Stimulated activated CD8-positive, alpha-beta memory T cell treated with anti-CD3 and anti-CD28 coated beads, Interleukin-15, amount 100 ng/mL, for 4 hours (primary cell): ENCODE measurements around the gene DOCK3.
A peak's percentile ranks its signal among the peaks of the same experiment; 100 is the strongest.

Experiments
- DNase-seq, 2 donors: peaks; one replicate each; pipeline ENCODE4 v3.0.0-alpha.2; 2020; ENCODE audit warnings: low read depth in 2 of 2

DOCK3 gene, protein sequence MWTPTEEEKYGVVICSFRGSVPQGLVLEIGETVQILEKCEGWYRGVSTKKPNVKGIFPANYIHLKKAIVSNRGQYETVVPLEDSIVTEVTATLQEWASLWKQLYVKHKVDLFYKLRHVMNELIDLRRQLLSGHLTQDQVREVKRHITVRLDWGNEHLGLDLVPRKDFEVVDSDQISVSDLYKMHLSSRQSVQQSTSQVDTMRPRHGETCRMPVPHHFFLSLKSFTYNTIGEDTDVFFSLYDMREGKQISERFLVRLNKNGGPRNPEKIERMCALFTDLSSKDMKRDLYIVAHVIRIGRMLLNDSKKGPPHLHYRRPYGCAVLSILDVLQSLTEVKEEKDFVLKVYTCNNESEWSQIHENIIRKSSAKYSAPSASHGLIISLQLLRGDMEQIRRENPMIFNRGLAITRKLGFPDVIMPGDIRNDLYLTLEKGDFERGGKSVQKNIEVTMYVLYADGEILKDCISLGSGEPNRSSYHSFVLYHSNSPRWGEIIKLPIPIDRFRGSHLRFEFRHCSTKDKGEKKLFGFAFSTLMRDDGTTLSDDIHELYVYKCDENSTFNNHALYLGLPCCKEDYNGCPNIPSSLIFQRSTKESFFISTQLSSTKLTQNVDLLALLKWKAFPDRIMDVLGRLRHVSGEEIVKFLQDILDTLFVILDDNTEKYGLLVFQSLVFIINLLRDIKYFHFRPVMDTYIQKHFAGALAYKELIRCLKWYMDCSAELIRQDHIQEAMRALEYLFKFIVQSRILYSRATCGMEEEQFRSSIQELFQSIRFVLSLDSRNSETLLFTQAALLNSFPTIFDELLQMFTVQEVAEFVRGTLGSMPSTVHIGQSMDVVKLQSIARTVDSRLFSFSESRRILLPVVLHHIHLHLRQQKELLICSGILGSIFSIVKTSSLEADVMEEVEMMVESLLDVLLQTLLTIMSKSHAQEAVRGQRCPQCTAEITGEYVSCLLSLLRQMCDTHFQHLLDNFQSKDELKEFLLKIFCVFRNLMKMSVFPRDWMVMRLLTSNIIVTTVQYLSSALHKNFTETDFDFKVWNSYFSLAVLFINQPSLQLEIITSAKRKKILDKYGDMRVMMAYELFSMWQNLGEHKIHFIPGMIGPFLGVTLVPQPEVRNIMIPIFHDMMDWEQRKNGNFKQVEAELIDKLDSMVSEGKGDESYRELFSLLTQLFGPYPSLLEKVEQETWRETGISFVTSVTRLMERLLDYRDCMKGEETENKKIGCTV (N-terminal part only)

DNA sequence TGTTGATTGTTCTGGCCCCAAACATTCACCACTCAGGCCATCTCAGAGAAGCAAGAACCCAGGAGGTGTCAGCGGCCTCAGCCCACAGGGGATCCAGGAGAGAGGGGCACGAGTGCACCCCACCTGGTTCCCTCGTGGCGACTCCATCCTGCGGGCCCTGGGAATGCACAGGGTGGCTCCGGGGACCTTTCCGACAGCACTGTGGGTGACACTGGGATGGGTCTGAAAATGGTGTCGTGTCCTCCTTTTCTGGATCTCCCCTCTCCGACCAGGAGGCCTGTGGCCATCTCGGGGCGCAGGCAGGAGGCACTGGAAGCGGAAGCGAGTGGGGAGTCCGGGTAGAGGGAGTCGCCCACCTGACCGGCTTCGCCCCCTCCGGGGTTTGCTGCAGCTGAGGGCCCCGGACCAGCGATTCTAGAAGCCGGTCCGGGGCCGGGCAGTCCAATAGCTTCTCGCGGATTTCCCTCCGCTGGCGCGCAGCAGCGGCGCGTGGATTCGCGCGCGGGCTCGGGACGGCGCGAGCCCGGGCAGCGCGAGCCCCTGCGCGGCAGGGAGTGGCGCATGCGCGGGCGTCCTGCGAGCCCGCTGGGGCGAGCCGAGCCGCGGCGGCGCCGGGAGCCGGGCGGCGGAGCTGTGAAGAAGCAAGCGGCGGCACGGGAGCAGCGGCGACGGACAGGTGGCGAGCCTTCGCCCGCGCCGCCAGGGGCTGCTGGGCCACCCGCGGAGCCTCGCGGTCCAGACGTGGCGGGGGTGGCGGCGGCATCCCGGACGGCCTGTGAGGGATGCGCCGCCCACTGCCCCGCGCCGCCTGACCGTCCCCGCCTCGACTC lies at the start of gene DOCK3:
TSS of gene DOCK3 (plus strand) at position 579 of the 830 bp plus-strand sequence. CDS start 337 bp downstream, outside the sequence.
- DNase-seq, result peak in 1 of 2 donors; percentile 32

DNA sequence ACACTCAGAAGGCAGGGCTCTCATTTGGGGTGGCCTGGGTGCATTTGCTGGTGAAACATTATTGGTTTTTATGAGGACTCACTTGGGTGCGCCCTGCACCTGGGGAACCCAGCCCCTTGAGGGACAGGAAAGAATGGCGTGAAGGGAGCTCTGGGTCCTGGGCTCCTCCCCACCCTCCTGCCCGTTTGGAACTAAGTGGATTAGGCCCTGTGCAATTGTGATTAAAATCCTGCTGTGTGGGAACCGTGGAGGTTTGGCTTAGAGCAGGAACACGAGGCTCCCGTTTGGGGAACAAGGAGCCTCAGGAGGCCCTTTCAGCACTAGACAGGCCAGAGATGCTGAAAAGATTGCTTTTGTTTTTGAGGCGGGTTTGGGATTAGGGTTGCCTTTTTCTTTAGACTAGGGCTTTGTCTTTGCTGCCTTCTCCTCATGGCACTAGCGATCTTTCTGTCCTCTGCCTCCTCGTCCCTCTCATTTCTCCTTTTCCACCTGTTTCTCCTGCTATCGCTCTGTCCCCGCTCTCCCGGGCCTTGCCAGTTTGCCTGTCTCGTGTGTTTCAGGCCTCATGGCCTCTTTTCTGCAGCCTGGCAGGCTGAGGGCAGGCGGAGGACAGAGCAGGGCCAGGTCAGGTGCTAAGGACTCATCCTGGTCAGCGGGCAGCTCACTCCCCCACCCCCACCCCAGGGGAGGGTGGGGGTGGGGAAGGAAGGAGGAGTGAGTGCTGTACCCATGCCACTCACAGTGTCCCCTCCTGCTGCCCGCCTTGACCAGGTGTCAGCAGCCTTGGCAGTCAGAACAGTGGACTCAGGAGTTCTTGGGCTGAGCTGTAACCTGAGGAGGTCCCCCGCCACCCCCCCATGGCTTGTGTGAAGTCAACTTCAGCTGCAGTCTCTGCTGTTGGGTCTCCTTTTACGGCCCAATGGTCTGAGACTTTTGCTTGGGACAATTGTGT lies 49.2 kb upstream of the DOCK3 start:
- no peak for DNase-seq

DNA sequence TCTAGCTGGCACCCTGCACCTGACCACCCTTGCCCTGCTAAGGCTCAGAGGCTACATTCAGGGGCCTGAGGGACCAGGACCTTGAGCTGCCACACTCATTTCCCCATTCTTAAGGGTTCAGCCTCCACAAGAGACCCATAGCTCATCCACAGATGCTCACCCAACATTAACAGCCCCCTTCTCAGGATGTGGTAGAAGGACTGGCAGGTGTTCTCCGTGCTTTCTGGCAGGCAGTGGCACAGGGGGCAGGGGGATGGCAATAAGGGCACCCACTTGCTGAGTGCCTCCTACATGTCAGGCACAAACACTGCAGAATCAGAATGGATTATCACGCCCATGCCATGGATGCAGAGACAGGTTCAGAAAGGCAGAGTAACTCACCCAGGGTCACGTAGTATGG lies 48.3 kb upstream of the DOCK3 start:
- no peak for DNase-seq

DNA sequence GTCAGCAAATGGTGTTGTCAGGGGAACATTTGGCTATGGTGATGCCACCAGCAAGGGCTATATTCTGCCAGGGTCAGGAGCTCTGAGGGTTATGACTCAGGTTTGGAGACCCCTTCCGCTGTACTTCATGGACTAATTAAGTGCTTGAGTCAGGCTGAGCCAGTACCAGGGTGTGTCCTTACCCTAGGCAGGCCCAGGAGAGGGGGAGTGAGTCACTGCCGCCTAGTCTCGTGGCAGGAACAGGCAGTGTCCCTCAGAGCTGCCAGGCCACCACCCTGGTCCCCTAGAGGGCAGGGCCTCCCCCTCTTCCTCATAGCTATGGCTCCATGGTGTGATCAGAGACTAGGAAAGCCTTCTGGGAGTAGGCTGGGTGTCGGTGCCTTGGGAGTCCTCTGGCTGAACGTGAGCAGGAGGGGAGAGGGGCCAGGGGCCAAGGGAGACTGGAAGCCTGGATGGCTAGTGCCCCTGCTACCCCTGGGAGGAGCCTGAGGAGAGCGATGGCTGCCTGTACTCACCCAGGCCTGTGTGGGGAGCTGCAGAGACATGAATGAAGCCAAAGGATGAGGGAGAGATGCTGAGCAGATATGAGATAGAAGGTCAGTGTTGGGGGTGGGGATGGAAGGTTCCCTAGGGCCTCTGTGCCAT lies 47.2 kb upstream of the DOCK3 start:
- DNase-seq, result no peak

DNA sequence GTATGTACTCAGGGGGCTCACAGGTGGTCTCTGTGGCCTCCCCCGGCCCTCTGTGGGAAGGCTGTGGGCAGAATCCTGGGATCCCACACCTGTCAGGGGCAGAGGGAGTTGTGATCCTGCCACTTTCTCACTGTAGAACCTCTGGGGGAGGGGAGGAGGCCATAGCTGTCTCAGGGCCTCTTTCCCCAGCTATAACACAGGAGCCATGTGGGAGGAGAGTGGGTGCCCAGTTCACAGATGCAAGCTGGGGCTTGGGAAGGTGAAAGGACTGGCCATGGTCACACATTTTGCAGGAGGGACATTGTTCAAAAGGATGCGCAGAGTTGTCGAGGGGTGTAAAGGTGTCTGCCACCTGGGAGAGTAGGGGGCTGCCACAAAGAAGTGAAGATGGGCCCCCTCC lies 46.1 kb upstream of the DOCK3 start:
- DNase-seq, result no peak

DNA sequence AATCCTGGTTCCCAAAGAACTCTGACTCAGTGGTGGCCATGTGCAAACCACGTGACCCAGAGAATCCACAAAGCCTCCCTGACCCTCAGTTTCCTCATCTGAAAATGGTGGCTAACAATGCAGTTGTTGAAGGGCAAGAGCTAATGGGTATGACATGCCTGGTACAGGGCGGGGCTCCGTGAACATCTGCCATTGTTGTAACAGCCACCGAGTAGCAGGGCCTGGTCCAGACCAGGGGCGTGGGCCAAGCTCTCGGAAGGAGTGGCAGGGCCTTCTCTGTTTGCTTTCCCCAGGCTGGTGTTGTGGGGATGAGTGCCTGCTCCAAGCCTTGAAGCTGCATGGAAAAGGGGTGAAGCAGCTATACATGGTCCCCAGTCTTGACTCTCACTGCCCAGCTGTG lies 44.3 kb upstream of the DOCK3 start:
- DNase-seq, result no peak

DNA sequence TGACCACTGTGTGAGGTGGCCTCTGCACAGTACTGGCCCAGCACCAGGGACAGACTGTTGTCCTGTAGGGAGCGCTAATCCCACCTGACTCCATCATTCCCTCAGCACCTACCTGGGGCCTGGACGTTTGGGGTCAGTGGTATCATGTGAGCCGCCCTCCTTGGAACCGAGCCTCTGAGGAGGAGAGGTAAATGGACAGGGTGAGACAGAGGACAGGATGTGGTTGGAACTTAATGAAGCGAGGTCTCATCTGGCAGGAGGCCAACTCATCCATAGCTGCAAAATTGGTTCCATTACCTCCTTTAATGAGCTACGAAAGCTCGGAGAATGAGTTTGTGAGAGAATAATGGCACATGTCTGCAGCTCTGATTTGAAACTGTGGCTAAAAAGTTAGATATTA lies 43.9 kb upstream of the DOCK3 start:
- no peak for DNase-seq

DNA sequence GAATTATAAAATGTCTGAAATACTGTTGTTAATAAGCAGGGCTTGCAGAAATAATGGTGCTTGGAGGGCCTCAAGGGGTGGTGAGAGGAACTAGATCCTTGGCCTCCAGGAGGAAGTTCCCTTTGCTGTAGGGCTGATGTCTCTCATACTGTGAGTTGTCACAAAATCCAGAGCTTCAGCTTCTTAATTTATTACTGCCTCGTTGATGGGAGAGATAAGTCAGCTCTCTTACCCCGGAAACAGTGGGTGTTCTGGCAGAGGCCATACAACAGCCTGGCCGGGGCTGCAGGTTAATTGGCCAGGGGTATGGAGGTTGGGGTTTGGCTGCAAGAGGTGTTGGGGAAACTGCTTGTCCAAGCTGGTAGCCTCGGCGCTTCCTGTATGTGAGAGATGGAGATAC lies 42.3 kb upstream of the DOCK3 start:
- DNase-seq, result no peak

DNA sequence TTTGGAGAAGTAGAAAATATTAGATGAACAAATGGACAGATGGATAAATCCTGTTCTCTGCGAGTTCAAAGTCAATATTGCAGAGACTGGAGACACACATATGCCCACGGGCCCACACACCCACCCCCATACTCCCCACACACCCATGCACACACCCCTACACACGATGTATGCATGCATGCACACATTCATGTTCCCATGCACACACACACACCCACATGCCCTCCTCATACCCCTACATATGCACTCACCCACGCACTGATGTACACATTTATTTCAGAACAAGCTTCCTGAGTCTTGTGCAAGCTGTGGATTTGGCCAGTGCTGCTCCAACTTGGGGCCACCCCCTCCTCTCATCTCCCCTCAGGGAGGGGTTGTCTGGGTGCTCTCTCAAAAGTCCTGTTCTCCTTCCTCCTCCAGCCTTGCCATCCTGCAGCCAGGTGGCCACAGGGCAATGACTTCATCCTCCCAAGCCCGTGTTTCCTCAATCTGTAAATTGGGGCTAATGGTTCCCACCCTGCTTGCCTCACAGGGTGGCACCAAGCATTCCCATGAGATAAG lies 41.4 kb upstream of the DOCK3 start:
- DNase-seq, result no peak

DNA sequence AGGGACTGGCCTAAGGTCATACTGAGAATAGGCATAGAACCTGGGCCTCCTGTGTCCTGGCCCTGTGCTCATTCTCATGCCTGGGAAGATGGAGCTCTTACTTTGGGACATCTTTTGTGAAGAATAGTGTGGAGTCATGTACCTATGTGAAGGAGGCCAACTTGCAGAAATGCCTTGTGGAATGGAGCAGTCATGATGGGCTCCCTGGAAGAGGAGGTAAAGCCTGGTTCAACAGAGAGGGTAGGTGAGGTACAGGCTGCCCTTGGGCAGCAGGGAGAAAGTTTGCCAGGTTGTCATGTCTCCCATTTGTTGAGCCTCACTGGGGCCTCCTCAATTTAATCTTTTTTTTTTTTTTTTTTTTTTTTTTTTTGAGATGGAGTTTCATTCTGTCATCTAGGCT lies 39.7 kb upstream of the DOCK3 start:
- DNase-seq, result no peak

DNA sequence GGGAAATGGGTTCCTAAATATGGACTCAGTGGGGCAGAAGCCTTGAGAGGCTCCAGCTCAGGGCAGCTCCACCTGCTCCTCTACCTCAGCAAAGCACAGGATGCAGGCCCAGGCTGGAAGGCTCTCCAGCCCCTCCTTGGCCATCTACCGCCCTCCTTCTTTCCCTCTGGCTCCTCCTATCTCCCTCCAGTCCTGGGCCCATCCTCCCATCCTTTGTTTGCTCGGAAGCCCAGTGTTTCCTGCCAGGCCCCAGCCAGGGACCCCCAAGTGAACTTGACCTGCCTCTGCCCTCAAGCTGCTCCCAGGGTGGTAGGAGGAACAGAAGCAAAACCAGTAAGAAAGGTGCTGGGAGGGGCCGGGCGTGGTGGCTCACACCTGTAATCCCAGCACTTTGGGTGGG lies 37.7 kb upstream of the DOCK3 start:
- no peak for DNase-seq

DNA sequence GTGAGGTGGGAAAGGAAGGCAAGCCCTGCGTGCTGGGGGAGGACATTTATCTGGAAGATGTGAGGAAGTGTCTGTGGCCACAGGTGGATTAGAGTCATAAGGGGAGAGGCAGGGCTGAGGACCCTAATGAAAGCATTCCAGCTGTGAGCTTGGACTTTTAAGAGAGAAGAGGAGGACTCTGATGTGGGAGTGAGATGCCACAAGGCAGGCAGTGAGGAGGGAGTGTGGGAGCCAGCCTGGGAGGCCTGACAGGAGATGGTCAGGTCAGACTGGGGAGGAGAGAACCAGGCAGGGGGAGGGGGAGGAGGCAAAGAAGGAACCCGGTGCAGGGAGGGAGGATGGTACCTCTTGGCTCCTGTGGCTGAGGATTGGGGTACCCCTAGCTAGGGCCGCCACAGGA lies 36.8 kb upstream of the DOCK3 start:
- no peak for DNase-seq

DNA sequence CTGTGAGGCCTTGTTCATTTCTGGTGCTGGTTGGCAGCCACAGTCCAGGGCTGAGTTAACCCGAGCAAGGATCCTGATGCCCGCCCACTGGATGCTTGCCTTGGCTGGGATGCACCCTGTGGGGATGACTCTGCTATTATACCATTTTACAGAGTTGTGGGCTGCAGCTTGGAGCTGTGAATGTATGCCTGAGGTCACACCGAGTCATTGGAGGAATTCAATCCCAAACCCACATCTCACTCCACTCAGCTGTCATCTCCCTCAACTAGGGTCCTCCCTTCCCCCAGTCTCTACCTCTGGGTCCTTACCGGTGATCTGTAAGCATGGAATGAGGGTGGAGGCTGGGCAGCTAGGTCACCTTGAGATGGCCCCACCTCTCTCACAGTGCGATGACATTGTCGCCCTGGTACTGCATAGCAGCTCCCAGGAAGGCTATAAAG lies 35.7 kb upstream of the DOCK3 start:
- DNase-seq, result no peak

DNA sequence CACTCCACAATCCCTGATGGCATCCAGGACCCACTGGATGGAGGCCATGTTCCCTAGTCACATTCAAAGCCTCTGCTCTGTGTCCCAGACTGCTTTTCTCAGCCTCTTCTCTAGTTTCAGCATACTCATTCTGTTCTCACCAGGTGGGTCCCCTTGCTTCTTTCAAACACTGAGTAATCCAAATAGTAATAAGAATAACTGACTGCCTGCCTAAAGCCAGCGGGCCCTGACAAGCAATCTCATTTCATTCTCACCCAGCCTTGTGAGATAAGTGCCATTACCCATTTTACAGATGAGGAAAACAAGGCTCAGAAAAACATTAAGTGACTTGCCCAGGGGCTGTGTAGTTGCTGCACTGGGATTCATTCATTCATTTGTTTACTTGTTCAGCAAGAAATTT lies 32.3 kb upstream of the DOCK3 start:
- no peak for DNase-seq

DNA sequence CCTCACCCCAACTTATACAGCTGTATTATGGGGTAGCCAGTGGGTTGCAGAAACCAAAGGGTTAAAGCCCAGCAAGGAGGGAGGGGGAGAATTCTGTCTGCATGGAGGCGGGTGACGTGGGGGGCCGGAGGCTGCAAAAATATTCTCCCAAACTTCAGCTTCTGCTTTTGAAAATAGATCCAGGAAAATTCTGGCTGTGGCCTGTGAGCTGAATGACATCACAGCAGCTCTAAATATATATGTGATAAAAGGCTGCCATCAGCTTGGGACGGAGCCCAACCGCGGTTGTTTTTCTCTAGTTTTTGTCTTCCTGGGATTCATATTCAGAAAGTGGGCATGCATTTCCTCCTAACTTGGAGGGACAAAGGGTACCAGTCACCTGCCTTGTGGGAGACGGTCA lies 30.2 kb upstream of the DOCK3 start:
- DNase-seq, result no peak

DNA sequence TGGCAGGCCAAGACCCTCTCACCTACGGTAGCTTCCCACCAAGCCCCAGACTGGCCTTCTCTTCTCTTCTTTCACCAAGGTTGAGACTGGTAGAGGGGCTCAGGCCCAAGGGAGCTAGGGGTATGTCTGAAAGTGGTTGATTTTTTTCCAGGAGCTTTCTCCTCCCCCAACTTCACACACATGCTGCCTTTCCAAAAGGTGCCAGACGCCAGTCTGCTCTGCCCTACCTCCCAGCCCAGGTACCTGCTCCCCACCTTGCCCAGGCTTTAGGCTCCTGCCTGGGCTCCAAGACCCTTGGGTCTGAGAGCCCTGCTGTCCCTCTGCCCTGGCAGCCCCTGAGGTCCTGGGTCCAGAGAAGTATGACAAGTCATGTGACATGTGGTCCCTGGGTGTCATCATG lies 29.3 kb upstream of the DOCK3 start:
- no peak for DNase-seq

DNA sequence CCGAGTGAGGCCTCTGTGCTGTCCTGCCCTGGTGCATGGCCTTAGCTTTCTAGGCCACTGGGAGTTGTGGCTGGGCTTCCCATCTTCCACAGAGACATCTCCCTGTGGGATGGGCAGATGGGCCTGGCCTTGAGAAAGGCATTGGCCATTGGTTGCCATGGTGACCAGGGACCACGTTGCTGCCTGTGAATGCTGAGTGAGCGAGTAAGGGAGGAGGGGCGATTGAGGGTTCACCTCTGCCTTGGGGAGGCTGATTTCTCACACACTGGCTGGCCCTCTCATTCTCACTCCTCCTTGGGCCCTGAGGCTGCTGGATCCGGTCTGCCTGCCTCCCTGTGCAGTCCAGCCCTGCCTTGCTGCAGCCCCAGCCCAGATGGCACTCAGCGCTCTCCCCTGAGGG lies 26.4 kb upstream of the DOCK3 start:
- no peak for DNase-seq

DNA sequence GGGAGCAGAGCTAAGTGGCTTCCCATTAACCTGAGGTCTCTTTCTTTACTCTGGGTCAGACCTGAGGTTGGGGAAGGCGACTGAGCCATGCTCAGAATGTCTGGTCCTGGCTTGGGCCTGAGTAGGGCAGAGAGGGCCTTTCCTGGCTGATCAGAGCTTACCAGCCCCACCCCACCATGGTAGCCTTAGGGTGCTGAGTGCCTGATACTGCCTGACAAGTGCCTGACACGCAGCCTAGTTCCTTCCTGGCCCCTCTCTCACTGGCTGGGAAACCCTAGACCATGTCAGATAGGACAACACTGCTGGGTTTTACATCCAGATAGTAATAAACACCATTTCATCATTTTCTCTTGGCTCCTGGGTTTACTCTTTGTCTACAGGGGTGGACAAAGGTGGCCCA lies 25.8 kb upstream of the DOCK3 start:
- DNase-seq, result no peak

DNA sequence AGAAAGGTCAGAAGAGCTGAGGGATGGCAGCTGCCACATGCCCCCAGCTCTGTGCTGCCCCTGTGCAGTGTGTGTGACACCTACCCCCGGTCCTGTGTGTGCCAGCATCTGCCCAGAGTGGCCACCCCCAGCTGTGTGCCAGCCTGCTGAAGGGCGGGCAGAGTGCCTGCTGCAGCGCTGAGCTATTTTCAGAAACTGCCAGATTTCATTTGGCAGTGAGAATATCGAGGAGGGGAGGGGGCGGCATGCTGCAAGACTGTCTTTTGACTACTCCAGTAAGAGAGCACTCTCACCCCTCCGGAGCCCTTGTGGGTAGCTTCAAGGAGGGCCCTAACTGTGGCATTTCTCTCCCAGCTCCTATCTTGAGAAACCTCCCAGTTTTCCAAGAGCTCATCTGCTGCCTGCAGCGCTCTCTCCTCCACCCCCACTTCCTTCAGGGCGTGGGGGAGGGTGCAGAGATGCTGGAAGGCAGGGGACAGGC lies 25.2 kb upstream of the DOCK3 start:
- no peak for DNase-seq
